ENCODE results near the gene OGFOD2. TPM values are rescaled to one million over a fixed set of nuclear protein-coding genes. Genes with fewer than 3 reads are reported as not detected.

The OGFOD2 gene
- total RNA-seq, 3 donors from 2014 or later: 9.0 to 16.5 (median 12.1) TPM

- intact Hi-C loops (cut with DNase I; ENCODE audit: low total_unique reads): no loop called here
- TF ChIP-seq CTCF (IDR thresholded peaks at IDR 0.05) (no peak), POLR2AphosphoS5 (IDR thresholded peaks at IDR 0.05) (no peak), POLR2A (IDR thresholded peaks at IDR 0.05) (no peak)
- no peak overlapping the region for H3K27ac ChIP-seq
- H3K27me3 ChIP-seq: no peaks in the 10 kb centered on the region
- H3K4me3 ChIP-seq: no peak overlapping the region
- H3K9me3 ChIP-seq: no peaks in the 10 kb centered on the region
- DNase-seq (ENCODE audit: low spot score in 2 of 2): no peak
- peaks cover 0 to 3% of the 10 kb centered on the region in 2 donors for H3K4me1 ChIP-seq
- no peaks in the 10 kb centered on the region for H3K36me3 ChIP-seq
Measured at GRCh38 chr12:122997343-122998250, 22.6 kb downstream of the OGFOD2 start.

- intact Hi-C loops (cut with DNase I; ENCODE audit: low total_unique reads): no loop called here
- H3K4me3 ChIP-seq: no peak overlapping the region
- no peak overlapping the region for H3K27ac ChIP-seq
- no peaks in the 10 kb centered on the region for H3K27me3 ChIP-seq
- no peak for DNase-seq (ENCODE audit: low spot score in 2 of 2)
- H3K4me1 ChIP-seq: peaks cover 0 to 3% of the 10 kb centered on the region in 2 donors
- TF ChIP-seq CTCF (IDR thresholded peaks at IDR 0.05): no peak
- no peak for TF ChIP-seq POLR2AphosphoS5 (IDR thresholded peaks at IDR 0.05)
- TF ChIP-seq POLR2A (IDR thresholded peaks at IDR 0.05): no peak
- H3K9me3 ChIP-seq: no peaks in the 10 kb centered on the region
- H3K36me3 ChIP-seq: no peaks in the 10 kb centered on the region
Measured at GRCh38 chr12:122998316-122998715, 23.3 kb downstream of the OGFOD2 start.

GRCh38 chr12:122999196-122999946, 24.3 kb downstream of the OGFOD2 start:
- no peak overlapping the region for H3K4me3 ChIP-seq
- intact Hi-C loops (cut with DNase I; ENCODE audit: low total_unique reads): no loop called here
- peaks cover 0 to 3% of the 10 kb centered on the region in 2 donors for H3K4me1 ChIP-seq
- no peak for DNase-seq (ENCODE audit: low spot score in 2 of 2)
- no peaks in the 10 kb centered on the region for H3K36me3 ChIP-seq
- no peak for TF ChIP-seq POLR2AphosphoS5 (IDR thresholded peaks at IDR 0.05)
- no peak for TF ChIP-seq CTCF (IDR thresholded peaks at IDR 0.05)
- no peak for TF ChIP-seq POLR2A (IDR thresholded peaks at IDR 0.05)
- no peak overlapping the region for H3K27ac ChIP-seq
- no peaks in the 10 kb centered on the region for H3K27me3 ChIP-seq
- H3K9me3 ChIP-seq: no peaks in the 10 kb centered on the region

GRCh38 chr12:122999986-123000420, 25.0 kb downstream of the OGFOD2 start:
- DNase-seq (ENCODE audit: low spot score in 2 of 2): no peak
- TF ChIP-seq CTCF (IDR thresholded peaks at IDR 0.05): no peak
- no peak for TF ChIP-seq POLR2A (IDR thresholded peaks at IDR 0.05)
- Histone ChIP-seq H3K36me3 (no peaks in the 10 kb centered on the region), H3K4me3 (no peak overlapping the region), H3K9me3 (no peaks in the 10 kb centered on the region), H3K4me1 (peaks cover 0 to 3% of the 10 kb centered on the region in 2 donors), H3K27me3 (no peaks in the 10 kb centered on the region), H3K27ac (no peak overlapping the region)
- intact Hi-C loops (cut with DNase I; ENCODE audit: low total_unique reads): no loop called here

- no peaks in the 10 kb centered on the region for H3K9me3 ChIP-seq
- no peak overlapping the region for H3K27ac ChIP-seq
- no peak overlapping the region for H3K4me3 ChIP-seq
- TF ChIP-seq POLR2A (IDR thresholded peaks at IDR 0.05) (no peak), CTCF (IDR thresholded peaks at IDR 0.05) (no peak), POLR2AphosphoS5 (IDR thresholded peaks at IDR 0.05) (no peak)
- no peaks in the 10 kb centered on the region for H3K36me3 ChIP-seq
- H3K4me1 ChIP-seq: no peaks in the 10 kb centered on the region
- intact Hi-C loops (cut with DNase I; ENCODE audit: low total_unique reads): no loop called here
- H3K27me3 ChIP-seq: no peaks in the 10 kb centered on the region
- DNase-seq (ENCODE audit: low spot score in 2 of 2): no peak
Measured at GRCh38 chr12:123000578-123000977, 25.5 kb downstream of the OGFOD2 start.
